Measurements from ENCODE around the gene DBNDD2. TPM values are rescaled to one million over a fixed set of nuclear protein-coding genes. Genes with fewer than 3 reads are reported as not detected.
A peak's percentile ranks its signal among the peaks of the same experiment; 100 is the strongest.

DBNDD2 gene
- total RNA-seq, 6 experiments from 2014 or later, result 2.3 to 5.3 (median 3.3) TPM

- peaks cover 0 to 52% (median 15%) of the 10 kb centered on the region in 4 donors for H3K4me1 ChIP-seq
- ATAC-seq (peak; percentile 70 to 84 (median 73)), DNase-seq (peak; percentile 99)
- H3K9me3 ChIP-seq, result no peaks in the 10 kb centered on the region
- peaks cover 0 to 28% (median 10%) of the 10 kb centered on the region in 4 donors for H3K36me3 ChIP-seq
- peak within 1 kb of the TSS; percentile 69 to 89 (median 83) for H3K4me3 ChIP-seq
- H3K27ac ChIP-seq, result peak within 1 kb of the TSS; percentile 93 to 99 (median 99)
- WGBS (ENCODE audit: insufficient coverage, low coverage, low lambda C conversion rate, missing lambda C conversion rate), result under 1% methylated on average over 31 of the region's 55 CpGs
- H3K27me3 ChIP-seq, result no peaks in the 10 kb centered on the region
- TF ChIP-seq, protein P1, sequence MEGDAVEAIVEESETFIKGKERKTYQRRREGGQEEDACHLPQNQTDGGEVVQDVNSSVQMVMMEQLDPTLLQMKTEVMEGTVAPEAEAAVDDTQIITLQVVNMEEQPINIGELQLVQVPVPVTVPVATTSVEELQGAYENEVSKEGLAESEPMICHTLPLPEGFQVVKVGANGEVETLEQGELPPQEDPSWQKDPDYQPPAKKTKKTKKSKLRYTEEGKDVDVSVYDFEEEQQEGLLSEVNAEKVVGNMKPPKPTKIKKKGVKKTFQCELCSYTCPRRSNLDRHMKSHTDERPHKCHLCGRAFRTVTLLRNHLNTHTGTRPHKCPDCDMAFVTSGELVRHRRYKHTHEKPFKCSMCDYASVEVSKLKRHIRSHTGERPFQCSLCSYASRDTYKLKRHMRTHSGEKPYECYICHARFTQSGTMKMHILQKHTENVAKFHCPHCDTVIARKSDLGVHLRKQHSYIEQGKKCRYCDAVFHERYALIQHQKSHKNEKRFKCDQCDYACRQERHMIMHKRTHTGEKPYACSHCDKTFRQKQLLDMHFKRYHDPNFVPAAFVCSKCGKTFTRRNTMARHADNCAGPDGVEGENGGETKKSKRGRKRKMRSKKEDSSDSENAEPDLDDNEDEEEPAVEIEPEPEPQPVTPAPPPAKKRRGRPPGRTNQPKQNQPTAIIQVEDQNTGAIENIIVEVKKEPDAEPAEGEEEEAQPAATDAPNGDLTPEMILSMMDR (IDR thresholded peaks at IDR 0.05), result peak; percentile 83 to 94 (median 90)
- TF ChIP-seq POLR2A (IDR thresholded peaks at IDR 0.05), result peak; percentile 98
- intact Hi-C loops (cut with DNase I), result no loop called here
Observed at GRCh38 chr20:45362804-45363610, 45.1 kb upstream of the DBNDD2 start, which contains the start of gene SYS1. TSS of gene SYS1 (plus strand) at chr20:45363156. CDS start at chr20:45363532, 376 bp downstream.

DNA sequence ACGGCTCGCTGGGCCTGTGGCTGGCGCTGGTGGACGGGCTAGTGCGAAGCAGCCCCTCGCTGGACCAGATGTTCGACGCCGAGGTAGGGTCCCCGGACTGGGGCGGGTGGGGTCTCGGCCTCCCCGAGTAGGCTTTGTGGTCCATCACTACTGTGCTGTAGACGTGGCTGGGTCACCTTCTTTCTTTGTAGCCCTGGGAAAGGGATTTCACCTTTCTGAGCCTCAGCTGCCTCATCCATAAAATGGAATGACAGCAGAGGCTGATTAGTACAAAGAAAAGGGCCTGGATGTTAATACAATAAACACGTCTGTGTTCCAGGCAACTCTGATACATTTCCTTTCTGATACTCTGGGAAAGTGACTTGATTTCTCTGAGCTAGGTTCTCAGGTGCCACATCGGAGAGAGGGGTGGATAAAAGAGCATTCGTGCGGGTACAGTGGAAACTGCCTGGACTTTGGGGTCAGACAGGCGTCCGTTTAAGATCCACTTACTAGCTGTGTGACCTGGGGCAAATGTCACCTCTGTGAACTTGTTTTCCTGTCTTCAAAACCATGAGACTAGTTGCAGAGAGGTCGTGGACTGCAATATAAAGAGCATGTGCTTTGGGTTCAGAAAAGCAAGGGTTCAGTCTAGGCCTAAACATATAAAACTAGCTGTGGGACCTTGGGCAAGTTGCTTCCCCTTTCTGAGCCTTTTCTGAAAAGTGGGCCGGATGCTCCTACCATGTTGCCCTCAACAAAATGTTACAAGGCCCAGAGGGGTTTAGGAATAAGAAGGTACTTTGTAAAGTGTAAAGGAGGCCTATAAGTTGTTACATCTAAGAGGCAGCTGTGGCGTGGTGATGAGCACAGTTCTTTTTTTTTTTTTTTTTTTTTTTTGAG lies 44.2 kb upstream of the DBNDD2 start:
- peak overlapping the region; percentile 69 to 89 (median 83) for H3K4me3 ChIP-seq
- WGBS (ENCODE audit: insufficient coverage, low coverage, low lambda C conversion rate, missing lambda C conversion rate), result 10% methylated on average over 17 of the region's 23 CpGs
- no peaks in the 10 kb centered on the region for H3K27me3 ChIP-seq
- no peak for ATAC-seq
- DNase-seq, result peak in 1 of 3 donors; percentile 33
- peaks cover 0 to 29% (median 10%) of the 10 kb centered on the region in 4 donors for H3K36me3 ChIP-seq
- intact Hi-C loops (cut with DNase I), result no loop called here
- peaks cover 0 to 46% (median 13%) of the 10 kb centered on the region in 4 donors for H3K4me1 ChIP-seq
- peak overlapping the region; percentile 93 to 99 (median 99) for H3K27ac ChIP-seq
- no peak for TF ChIP-seq POLR2A (IDR thresholded peaks at IDR 0.05)
- TF ChIP-seq, protein P1 (IDR thresholded peaks at IDR 0.05), result no peak
- no peaks in the 10 kb centered on the region for H3K9me3 ChIP-seq

GRCh38 chr20:45365444-45365970 lies 42.6 kb upstream of the DBNDD2 start:
- intact Hi-C loops (cut with DNase I), result no loop called here
- peaks cover 0 to 29% (median 6%) of the 10 kb centered on the region in 4 donors for H3K4me1 ChIP-seq

DNA sequence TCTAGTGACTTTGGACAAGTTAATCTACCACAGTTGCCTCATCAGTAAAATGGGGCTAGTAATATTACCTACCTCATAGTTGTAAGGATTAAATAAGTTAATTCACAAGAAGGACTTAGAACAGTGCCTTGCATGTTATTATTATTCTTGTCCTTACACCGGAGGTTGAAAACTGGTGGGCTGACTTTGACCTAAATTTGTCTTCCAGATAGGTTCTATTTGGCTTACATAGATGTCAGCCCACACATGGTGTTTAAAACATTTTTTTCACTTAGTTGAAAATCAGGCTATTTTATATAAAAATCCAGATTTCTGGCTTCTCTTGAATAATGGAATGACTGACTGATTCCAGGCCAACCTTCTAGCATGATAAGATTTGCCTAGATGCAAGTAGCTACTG lies 41.9 kb upstream of the DBNDD2 start:
- 73% methylated on average over 1 of the region's 1 CpG for WGBS (ENCODE audit: insufficient coverage, low coverage, low lambda C conversion rate, missing lambda C conversion rate)
- DNase-seq (no peak), ATAC-seq (no peak)
- Histone ChIP-seq H3K9me3 (no peaks in the 10 kb centered on the region), H3K27me3 (no peaks in the 10 kb centered on the region), H3K4me3 (no peak overlapping the region), H3K36me3 (peaks cover 0 to 29% (median 10%) of the 10 kb centered on the region in 4 donors), H3K27ac (no peak overlapping the region), H3K4me1 (peaks cover 0 to 22% (median 4%) of the 10 kb centered on the region in 4 donors)
- no peak for TF ChIP-seq POLR2A (IDR thresholded peaks at IDR 0.05)
- TF ChIP-seq, protein P1 (IDR thresholded peaks at IDR 0.05), result no peak
- intact Hi-C loops (cut with DNase I), result no loop called here

More at GRCh38 chr20:45365444-45365970, 42.6 kb upstream of the DBNDD2 start:
- ATAC-seq (no peak), DNase-seq (peak in 1 of 3 donors; percentile 33)
- 96% methylated on average over 4 of the region's 5 CpGs for whole genome bisulfite sequencing (ENCODE audit: insufficient coverage, low coverage, low lambda C conversion rate, missing lambda C conversion rate)
- Histone ChIP-seq H3K36me3 (peaks cover 0 to 29% (median 10%) of the 10 kb centered on the region in 4 donors), H3K4me3 (no peak overlapping the region), H3K27ac (no peak overlapping the region), H3K9me3 (no peaks in the 10 kb centered on the region), H3K27me3 (no peaks in the 10 kb centered on the region)
- no peak for TF ChIP-seq POLR2A (IDR thresholded peaks at IDR 0.05)
- TF ChIP-seq, protein P1 (IDR thresholded peaks at IDR 0.05), result no peak
